NCI-H226 (cell line): ENCODE measurements around the gene PARP2.
"Not testable (repeated sequence)": the region's sequence is repeated elsewhere in the genome, so short reads cannot be mapped to it uniquely, and the experiment has no call there.

Experiments used
- DNase-seq: peaks from one replicate; pipeline ENCODE4 v3.0.0-alpha.2; 2015

The PARP2 gene

DNA sequence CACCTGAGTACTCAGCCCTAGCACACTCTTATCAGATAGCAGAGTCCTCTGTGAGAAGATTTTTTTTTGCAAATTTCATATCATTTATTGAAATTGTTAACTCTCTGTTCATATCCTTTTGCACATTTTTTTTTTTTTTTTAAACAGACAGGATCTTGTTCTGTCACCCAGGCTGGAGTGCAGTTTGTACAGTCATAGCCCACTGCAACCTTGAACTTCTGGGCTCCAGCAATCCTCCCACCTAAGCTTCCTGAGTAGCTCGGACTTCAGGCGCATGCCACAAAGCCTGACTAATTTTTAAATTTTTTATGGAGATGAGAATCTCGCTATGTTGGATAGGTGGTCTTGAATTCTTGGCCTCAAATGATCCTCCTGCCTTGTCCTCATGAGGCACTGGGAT lies 4.3 kb downstream of the PARP2 start:
- DNase-seq, result no peak

DNA sequence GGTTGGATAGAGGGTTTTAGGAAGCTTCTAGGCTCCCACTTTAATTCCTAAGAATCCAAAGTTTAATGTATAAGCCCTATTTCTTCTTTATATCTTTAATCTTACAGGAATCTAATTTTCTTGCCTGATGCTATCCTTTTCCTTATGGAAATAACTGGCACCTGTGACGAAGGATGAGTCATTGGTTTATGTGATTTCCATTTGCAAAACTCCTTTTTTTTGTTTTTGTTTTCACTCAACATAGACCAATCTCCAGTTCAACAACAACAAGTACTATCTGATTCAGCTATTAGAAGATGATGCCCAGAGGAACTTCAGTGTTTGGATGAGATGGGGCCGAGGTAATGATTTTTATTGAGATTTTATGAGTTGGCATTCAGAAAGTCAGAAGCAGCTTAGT lies 6.8 kb downstream of the PARP2 start:
- no peak for DNase-seq

DNA sequence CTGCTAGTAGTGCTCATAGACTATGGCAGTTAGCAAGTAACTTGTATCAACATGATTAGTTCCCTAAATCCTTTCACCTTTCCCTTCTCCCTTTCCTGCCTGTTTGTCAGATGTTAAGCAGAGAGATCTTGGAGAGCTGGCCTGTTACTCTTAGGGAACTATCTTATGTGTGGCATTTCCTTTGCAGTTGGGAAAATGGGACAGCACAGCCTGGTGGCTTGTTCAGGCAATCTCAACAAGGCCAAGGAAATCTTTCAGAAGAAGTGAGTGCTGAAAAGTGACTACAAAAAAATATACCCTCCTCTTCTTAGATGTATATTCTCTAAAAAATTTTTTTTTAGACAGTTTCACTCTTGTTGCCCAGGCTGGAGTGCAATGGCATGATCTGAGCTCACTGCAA lies 7.4 kb downstream of the PARP2 start:
- no peak for DNase-seq

DNA sequence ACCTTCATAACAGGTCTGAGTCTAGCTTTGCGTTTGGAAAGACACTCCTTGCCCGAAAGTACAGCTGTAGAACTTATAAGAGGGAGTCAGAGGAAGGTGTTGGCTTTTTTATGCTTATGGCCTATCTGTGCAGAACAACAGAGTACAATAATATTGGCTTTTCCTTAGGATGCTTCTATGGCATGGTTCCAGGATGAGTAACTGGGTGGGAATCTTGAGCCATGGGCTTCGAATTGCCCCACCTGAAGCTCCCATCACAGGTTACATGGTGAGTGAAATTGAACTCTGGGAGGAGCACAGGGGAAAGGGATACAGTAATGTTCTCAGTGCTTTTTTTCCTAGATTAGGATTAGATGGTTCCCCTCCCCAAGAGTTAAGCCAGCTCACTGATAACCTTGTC lies 13.0 kb downstream of the PARP2 start:
- no peak for DNase-seq

DNA sequence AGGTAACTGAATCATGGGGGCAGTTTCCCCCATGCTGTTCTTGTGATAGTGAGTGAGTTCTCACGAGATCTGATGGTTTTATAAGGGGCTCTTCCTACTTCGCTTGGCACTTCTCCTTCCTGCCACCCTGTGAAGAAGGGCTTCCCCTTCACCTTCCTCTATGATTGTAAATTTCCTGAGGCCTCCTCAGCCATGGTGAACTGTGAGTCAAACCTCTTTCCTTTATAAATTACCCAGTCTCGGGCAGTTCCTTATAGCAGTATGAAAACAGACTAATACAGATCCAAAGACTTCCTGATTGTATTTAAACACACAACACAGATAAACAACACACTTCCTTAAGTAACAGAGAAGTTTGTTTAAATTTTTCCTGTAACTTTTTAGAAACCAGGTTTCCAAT lies 15.0 kb downstream of the PARP2 start:
- not testable (repeated sequence) for DNase-seq

DNA sequence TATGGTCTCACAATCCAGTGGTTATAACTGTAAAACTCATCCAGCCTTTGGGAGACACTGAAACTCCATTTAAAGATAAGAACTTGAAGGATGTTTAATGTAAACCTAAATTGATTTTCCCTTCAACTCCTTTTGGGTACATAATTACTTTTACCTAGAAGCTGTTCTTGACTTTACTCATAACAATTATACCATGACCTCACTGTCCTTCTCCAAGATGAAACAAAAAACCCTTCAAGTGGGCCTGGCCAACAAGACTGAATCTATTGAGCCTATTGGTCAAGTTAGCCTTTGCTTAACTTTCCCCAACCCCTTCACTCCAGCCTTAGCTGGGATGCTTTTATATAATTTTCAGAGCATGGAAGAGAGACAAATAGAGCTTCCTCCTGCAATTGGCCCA lies 22.5 kb downstream of the PARP2 start:
- DNase-seq, result no peak

DNA sequence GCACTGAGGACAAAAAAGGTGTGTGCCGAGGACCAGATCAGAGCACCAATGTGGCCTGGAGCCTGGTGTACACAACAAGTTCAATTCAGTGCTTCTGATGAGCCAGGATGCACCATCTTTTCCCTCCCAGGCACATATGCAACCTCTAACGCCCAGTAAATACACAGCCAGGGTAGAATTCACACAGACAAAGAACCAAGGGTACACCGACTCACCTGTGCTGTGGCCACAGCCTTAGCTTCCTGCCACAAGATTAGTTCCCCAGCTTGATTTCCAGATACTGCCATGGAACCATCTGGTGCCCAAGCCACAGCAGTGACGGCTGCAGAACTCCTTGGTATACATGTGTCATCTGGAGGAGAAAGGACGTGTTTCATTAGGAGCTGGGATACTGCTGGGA lies 29.4 kb downstream of the PARP2 start:
- no peak for DNase-seq

DNA sequence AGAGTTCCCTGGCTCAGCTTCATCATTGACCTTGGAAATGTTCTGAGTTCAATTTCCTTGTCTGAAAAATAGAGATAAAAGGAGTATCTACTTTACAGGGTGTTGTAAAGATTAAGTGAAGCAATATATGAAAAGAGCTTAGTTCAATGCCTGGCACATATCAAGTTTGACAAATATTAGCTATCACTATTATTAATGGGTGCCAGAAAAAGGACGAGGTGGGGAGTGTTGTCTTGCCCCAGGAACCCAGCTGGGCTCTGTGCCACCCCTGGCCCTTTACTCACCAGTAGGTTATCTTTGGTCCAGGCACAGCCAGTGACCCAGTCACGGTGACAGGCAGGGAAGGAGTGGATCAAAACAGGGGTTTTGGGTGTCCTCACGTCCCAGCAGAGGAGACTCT lies 32.0 kb downstream of the PARP2 start:
- no peak for DNase-seq

DNA sequence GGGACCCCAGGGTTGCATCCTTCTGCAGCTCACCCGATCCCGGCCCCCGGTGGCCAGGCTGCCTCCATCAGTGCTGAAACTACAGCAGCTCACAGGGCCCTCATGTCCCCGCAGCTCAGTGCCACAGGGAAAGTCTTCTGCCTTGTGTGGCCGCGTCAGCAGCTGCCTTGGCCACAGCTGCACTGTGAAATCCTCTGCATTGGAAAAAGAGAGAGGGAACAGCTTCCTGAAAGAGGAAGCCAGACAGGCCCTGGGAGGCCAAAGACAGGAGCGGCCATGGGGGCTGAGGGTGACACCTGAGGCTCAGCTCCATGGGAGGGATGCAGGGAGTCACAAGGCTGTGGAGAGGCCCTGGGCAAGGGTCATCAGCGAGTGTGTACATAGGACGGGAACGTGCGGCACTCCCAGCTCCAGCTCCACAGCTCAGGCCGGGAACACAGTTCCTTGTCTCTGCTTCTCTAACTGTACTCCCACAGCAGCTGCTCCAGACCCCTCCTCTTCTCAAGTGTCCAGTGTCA lies 32.7 kb downstream of the PARP2 start:
- no peak for DNase-seq

DNA sequence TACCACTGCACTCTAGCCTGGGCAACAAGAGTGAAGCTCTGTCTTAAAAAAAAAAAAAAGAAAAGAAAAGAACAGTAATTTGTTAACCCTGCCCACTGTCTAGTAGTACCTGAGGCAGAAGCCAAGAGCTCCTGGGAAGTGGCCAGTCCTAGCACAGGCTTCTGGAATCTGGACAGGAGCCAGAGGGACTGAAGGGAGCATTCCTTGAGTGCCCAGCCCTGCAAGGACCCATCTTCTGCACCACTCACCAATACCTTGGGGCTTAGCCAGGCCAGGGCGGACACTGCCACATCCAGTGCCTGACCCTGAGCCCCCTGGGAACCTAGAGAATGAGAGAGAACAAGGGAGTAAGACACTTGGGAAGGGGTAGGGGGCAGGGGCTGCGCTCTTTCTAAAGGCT lies 33.7 kb downstream of the PARP2 start:
- DNase-seq, result no peak

DNA sequence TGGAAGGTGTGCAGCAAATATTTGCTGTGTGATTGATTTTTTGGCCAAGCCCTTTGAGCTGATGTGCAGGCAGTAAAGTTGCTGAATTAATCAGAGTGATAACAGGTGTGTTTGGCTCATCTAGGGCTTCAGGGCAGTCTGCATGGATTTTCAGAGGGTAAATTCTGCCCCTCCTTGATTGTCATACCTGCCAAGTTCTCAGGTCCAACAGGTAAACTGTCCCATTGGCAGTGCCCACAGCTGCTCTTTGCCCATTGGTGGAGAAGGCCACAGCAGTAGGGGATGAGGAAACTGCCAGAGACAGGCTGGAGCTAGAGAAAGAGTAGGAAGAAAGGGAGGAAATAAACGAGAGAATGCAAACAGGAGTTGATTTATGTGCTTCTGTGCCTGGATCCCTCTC lies 36.3 kb downstream of the PARP2 start:
- DNase-seq, result no peak

DNA sequence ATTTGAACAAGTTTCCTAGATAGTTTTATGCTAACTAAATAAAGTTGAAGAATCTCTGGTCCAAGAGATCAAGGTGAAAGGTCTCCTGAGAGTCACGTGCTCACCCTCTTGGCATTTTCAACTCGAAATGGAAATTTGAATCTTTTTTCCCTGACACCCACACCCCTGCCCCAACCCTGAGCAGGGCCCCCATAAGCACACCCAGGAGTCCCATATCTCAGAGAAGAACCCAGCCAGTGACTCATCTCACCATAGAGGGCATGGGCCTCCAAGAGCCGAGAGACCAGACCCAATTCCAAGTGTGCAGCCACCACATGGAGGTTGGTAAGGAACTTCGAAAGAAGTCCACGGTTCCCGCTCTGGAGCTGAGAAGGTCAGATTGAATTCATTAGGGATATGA lies 37.2 kb downstream of the PARP2 start:
- DNase-seq, result no peak

DNA sequence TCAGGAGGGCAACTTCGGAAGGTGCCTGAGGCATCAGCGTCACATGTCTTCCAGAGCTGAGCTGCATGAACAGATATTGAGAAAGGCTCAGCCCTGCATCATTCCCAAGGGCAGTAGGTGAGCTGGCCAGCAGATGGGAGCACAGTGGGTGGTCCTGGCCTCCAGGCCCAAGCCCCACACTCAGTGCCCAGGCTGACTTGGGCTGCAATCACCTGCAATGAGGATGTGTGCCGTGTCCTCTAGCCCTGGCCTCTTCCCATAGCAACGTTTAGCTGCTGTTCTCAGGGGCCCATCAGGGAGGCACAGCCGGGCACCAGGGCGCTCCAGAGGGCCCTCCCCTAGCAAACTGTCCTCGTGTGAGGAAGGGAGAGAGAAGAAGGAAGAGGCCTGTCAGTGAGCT lies 37.9 kb downstream of the PARP2 start:
- no peak for DNase-seq

DNA sequence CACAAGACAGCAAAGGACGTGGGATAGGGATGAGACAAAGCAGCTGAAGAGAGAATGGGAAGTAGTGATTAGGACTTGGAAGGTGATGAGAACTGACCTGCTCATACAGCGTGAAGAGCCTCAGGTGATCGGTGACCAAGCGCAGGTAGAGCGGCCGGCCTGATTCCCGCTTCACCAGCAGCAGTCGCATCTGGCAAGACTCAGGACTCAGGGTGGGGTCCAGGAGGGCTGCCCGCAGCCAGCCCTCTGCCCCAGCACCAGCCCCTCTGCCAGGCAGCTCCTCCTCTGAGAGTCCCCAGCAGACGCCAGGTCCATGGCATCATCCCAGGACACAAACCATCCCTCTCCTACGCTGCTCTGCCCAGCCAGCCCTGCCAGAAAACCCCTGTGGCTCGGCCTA lies 39.1 kb downstream of the PARP2 start:
- DNase-seq, result no peak

DNA sequence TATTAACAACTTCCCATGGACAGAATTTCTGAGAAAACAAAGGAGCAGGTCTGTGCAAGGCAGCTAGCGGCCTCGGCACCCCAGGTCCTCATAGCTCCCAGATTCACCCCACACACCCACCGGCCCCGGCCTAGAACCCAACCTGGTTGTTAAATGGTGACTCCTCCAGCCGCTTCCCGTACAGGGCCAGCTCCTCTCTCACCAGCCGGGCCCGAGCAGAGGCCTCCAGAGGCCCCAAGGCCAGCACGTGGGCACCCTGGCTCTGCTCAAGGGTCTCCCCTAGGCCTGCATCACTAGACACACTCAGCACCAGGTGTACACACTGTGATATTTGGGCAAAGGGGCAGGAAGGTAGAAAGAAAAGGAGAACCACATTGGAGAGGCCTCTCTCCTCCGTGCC lies 39.6 kb downstream of the PARP2 start:
- DNase-seq, result no peak

DNA sequence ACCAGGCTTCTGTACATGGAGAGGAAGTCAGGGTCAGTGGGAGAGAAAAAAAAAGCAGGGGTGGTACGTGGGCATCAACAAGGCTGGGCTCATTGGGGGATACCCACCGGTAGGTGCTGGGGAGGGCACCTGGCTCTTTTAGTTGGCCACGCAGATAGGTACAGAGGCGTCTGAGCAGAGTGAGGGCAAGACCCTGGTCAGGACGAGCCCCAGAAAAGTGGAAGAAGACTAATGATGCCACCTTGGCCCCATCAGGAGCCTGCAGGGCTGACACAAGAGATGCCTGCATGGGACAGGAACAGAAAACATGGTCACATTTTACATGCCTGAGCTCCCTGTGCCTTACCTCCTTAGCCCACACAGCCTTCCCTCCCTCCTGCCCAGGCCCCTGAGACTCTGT lies 40.2 kb downstream of the PARP2 start:
- DNase-seq, result no peak

DNA sequence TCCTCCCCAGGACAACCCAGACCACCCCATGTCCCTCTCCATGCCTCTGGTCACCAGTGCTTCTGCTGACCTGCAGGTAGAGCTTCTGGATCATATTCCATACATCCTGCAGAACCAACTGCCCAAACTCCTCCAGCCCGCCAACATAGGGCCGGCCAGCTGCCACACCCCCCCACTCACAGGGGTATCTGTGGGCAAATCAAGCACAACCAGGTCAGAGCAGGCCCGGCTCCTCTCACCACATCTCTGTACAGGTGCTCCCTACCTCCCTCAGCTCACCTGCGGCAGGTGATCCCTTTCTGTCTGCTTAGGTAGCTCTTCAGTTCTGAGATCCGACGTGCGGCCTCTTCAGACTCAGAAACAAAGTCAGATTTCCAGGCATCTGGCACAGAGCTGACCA lies 40.9 kb downstream of the PARP2 start:
- no peak for DNase-seq

DNA sequence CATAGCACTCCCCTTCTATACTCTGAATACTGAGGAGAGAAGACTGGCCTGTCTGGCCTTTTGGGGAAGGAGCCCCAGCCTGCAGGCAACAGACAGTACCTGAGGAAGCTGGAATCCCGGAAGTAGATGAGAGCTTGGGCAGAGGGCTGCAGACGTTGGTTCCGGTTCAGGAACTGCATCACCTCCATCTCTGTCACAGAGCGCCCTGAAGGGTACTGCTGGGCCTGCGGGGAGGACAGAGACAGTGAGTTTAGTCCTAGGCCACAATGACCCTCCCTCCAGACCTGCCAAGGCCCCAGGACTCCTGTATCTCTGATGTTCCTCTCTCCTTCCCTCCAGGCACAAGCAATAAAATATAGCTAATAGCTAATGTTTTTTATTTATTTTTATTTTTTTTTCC lies 41.5 kb downstream of the PARP2 start:
- DNase-seq, result no peak

DNA sequence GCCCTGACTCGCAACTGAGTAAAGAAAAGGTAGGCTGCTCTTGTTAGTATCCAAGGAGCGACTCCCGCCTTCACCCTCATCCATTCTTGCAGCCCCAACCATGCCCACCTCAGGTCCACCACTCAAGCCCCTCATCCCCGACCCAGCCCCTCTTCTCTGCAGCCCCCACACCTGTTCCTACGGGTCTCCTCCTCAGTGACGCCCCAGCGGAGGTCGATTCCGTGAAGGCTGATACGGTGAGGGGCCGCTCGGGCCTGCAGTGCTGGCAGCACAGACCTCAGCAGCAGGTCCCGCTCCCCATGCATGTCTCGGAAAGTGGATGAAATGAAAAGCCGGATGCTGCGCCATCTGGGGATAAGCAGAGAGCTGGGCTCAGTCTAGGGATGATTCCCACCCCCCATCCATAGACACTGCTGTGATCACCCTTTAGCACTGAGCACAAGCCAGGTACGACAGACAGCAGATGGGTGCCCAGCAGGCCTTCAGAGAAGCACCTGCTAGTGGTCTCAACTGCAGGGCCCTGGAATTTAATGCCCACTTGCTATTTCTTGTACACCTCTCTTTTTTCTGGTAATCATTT lies 42.9 kb downstream of the PARP2 start:
- no peak for DNase-seq

DNA sequence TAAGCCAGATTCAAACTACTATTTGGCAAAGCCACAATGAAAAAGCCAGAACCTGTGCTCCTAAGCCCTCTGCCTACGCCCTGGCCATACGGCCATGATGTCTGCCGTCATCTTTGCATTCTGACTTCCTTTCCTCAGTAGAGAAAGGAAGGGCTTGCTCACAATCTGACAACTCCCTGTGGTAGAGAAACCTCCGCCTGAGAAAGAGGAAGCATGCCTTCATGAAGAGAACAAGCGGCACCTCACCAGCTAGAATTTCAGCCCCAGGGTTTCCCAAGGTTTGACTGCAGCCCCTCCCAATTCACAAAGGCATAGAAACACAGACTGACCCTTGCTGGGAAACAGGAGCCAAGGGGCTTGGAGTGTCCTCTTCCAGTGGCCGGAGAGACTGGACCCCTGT lies 44.1 kb downstream of the PARP2 start:
- no peak for DNase-seq

DNA sequence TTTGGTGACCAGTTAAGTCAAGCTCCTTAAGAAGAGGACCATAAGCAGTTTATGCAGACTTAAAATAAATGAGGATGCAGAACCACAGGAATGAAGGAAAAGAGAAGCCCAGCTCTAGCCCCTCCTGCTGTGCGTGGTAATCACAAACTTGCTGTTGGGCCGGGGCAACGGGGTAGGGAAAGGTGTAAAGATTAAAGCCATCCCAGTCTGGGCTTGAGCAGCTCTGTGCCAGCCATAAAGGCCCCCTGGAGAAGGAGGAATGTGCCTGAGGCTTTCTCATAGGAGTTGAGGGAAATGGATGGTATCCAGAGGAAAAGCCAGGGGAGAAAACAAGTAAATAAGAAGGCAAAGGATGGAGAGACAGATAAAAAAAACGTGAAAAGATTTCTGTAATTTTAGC lies 44.7 kb downstream of the PARP2 start:
- no peak for DNase-seq

DNA sequence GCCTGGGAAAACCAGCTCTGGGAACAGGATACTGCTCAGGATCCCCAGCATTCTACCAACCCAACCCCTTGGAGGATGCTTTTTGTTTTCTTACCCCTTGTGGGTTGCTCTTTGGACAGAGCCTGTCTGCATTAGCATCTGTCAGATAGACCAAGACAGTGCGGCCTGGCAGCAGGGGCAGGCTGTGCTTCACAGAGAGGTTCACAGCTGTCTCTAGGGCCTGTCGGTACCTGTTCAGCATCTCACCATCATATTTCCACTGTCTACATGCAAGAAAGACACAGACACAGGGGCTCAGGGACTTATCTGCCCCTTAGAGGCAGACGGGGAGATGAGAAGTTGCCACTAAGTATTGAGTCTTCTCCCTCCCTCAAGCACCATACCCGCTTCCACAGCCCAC lies 48.1 kb downstream of the PARP2 start:
- no peak for DNase-seq

DNA sequence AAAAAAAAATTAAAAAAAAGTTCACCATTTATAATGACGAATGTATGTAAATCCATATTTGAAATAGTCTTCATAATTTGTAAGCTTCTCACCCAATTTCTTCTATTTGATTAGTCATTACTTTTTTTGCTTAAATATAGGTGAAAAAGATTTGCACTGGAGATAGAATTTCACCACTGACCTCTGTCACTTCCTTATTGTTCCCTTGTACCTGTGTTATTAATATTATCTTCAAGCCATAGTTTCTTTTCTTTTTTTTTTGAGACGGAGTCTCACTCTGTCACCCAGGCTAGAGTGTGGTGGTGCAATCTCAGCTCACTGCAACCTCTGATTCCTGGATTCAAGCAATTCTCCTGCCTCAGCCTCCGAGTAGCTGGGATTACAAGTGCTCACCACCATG lies 54.1 kb downstream of the PARP2 start:
- no peak for DNase-seq

DNA sequence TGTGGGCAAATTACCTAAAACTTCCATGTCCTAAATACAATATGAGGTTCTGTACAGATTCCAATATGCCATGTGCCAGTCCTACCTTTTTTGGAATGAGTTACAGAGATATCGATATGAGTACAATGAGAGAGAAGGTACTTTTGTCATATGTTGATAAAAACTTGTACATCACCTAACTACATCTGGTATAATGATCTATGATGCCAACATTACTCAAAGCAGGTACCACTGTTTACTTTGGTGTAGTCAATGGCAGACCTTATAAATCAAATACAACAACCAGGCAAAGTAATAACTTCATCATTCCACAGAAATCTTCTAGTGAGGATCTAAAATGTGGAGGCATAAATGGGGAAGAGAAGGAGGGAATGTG lies 57.1 kb downstream of the PARP2 start:
- no peak for DNase-seq

DNA sequence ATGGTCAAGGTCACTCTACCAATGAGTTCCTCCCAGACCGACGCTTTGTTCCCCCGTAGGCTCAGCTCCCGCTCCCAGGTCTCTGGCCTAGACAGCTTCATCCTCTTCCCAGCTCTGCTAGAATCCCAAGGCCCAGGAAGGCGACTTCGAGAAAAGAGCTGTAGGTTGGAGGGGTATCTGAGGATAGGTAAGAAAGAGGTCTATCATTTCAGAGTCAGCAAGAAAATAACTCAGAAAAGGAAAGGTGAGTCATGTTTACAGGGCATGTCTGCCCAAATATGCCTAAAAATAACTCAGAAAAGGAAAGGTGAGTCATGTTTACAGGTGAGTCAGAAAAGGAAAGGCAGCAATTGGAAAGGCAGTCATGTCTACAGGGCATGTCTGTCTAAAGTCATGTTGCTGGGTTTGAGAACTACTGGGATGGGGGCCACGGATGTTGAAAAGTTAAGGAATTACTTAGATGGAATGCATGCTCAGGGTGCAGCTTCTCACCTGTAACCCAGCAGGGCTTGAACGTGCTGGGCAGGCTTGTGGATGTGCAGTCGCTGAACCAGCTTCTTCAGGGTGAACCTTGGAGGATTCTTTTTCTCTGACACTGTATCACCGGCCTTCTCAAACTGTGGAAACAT lies 57.6 kb downstream of the PARP2 start:
- DNase-seq, result peak; percentile 37
